ENCODE results near the gene WTIP. TPM values are rescaled to one million over a fixed set of nuclear protein-coding genes. Genes with fewer than 3 reads are reported as not detected.

WTIP gene
- polyA plus RNA-seq, 6 donors from 2014 or later: 0.01 TPM; not detected in 5

Other genes starting within 250 kb of the WTIP start
- 10 to 100 TPM in 2 of 6 donors, 1 to 10 TPM in 4; 2.1 to 16.9 (median 9.4) TPM for gene GARRE1, start 227.2 kb upstream of the WTIP start, polyA plus RNA-seq (ENCODE audit: low read depth in 6 of 6)
- gene GPI, start 116.6 kb upstream of the WTIP start, polyA plus RNA-seq (ENCODE audit: low read depth in 6 of 6): 100 to 1,000 TPM in 5 of 6 donors, 10 to 100 TPM in 1; 98.5 to 118 (median 111) TPM
- 10 to 100 TPM in 5 of 6 donors, 1 to 10 TPM in 1; 4.7 to 20.9 (median 16.3) TPM for gene PDCD2L, start 77.4 kb upstream of the WTIP start, polyA plus RNA-seq (ENCODE audit: low read depth in 6 of 6)
- gene UBA2, start 53.4 kb upstream of the WTIP start, polyA plus RNA-seq (ENCODE audit: low read depth in 6 of 6): 10 to 100 TPM; 84.2 to 91.7 (median 86.7) TPM
- not detected for gene SCGB2B2, start 195.4 kb downstream of the WTIP start, polyA plus RNA-seq (ENCODE audit: low read depth in 6 of 6)
- gene ZNF302, start 195.9 kb downstream of the WTIP start, polyA plus RNA-seq (ENCODE audit: low read depth in 6 of 6): 10 to 100 TPM; 15.8 to 25.0 (median 22.8) TPM

Data from naive B cell (primary cell).